ENCODE data around the gene MOV10L1.

GRCh38 chr22:50045211-50046018 is 44.4 kb upstream of the MOV10L1 start:
- no peak for TF ChIP-seq CTCF (IDR thresholded peaks at IDR 0.05; ENCODE audit: low read depth, low read length)
- TF ChIP-seq EZH2phosphoT487 (IDR thresholded peaks at IDR 0.05; ENCODE audit: low read depth) = no peak
